MCF 10A (cell line): Measurements from ENCODE around the gene ANO4. TPM values are rescaled to one million over a fixed set of nuclear protein-coding genes. Genes with fewer than 3 reads are reported as not detected.

Source experiments
- BruUV-seq: library from RNA; stranded (reverse); fragments of 400-500 nt; replicated peaks from 2 replicates; lab custom pipeline; 2021; lab: Mats Ljungman, UMichigan
- CTCF ChIA-PET: fragments of 300-600 bp; sonication (Branson Sonifier 250); formaldehyde crosslinking; extraction: SDS; loops from one replicate; lab custom pipeline; 2021; ENCODE audit warnings: antibody characterized with exemption, inconsistent platforms; lab: Yijun Ruan, JAX
- POLR2A ChIA-PET: fragments of 300-600, 350-650 bp; sonication (Branson Sonifier 250); formaldehyde crosslinking; extraction: SDS; loops from one replicate; lab custom pipeline; 2020; ENCODE audit warnings: antibody characterized with exemption, inconsistent platforms; lab: Yijun Ruan, JAX
- DNase-seq: peaks from one replicate; pipeline ENCODE4 v3.0.0-alpha.2; 2018; ENCODE audit not compliant: unreplicated experiment
- H3K27ac Mint-ChIP-seq: one replicate; pipeline ENCODE4 v1.8.0; 2022; ENCODE audit warnings: mild to moderate bottlenecking, low read depth, mixed read lengths; ENCODE audit not compliant: unreplicated experiment
- H3K27me3 Mint-ChIP-seq: one replicate; pipeline ENCODE4 v1.8.0; 2022; ENCODE audit warnings: mixed read lengths; ENCODE audit not compliant: insufficient read depth, unreplicated experiment
- H3K36me3 Mint-ChIP-seq: one replicate; pipeline ENCODE4 v1.8.0; 2022; ENCODE audit warnings: mild to moderate bottlenecking, moderate library complexity, mixed read lengths; ENCODE audit not compliant: insufficient read depth, unreplicated experiment
- H3K4me1 Mint-ChIP-seq: one replicate; pipeline ENCODE4 v1.8.0; 2022; ENCODE audit warnings: mixed read lengths; ENCODE audit not compliant: insufficient read depth, unreplicated experiment
- H3K4me3 Mint-ChIP-seq: one replicate; pipeline ENCODE4 v1.8.0; 2022; ENCODE audit warnings: mild to moderate bottlenecking, moderate library complexity, mixed read lengths; ENCODE audit not compliant: unreplicated experiment
- H3K9me3 Mint-ChIP-seq: one replicate; pipeline ENCODE4 v1.8.0; 2022; ENCODE audit warnings: mixed read lengths; ENCODE audit not compliant: unreplicated experiment
- intact Hi-C: fragments of 100-400 bp; cut with micrococcal nuclease; formaldehyde crosslinking; loops from 2 replicates; pipeline ENCODE4 v1.14.1; 2022
- total RNA-seq: library from RNA; stranded (reverse); gene quantifications from 2 replicates; pipeline ENCODE4 v1.2.3, GENCODE V29; 2022
- TF ChIP-seq, protein P1 (sequence below): fragments of 200-600 bp; IDR thresholded peaks from one replicate; pipeline ENCODE4 v1.8.0; 2022; ENCODE audit warnings: antibody characterized with exemption, mild to moderate bottlenecking; ENCODE audit not compliant: unreplicated experiment

ANO4 gene
- total RNA-seq, 1 experiment from 2014 or later, result 0.91 TPM

DNA sequence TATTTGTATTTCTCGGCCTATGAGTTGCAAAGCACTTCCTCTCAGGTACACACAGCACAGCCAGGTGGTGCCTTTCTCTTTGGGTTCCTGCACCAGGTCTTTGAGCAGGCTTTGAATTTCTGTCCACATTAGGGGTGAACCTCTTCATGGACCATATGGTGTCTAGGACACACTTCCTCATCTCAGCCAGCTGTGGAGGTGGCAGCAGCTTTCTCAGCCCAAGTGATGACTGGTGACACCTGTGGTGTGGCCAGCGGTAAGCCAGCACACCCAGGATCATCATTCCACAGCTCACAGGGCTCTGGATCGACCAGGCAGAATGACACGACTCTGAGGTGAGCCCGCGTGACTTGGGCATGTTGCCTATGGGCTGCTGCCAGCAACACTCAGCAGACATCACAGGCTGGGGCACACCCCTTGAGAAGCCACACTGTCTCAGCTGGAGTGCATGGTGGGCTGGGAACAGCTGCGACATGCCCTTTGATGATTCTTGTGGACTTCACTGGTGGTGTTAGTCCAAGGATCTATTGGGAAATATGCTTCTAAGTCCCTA is 378.7 kb downstream of the ANO4 start:
- intact Hi-C loops, result no loop called here
- H3K9me3 Mint-ChIP-seq, result peaks cover 8% of the 10 kb centered on the region
- no peak overlapping the region for H3K27ac Mint-ChIP-seq
- TF ChIP-seq, protein P1, sequence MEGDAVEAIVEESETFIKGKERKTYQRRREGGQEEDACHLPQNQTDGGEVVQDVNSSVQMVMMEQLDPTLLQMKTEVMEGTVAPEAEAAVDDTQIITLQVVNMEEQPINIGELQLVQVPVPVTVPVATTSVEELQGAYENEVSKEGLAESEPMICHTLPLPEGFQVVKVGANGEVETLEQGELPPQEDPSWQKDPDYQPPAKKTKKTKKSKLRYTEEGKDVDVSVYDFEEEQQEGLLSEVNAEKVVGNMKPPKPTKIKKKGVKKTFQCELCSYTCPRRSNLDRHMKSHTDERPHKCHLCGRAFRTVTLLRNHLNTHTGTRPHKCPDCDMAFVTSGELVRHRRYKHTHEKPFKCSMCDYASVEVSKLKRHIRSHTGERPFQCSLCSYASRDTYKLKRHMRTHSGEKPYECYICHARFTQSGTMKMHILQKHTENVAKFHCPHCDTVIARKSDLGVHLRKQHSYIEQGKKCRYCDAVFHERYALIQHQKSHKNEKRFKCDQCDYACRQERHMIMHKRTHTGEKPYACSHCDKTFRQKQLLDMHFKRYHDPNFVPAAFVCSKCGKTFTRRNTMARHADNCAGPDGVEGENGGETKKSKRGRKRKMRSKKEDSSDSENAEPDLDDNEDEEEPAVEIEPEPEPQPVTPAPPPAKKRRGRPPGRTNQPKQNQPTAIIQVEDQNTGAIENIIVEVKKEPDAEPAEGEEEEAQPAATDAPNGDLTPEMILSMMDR, result no peak
- POLR2A ChIA-PET, result no interaction called here
- CTCF ChIA-PET, result no interaction called here
- DNase-seq, result no peak
- H3K4me3 Mint-ChIP-seq, result no peak overlapping the region
- no peaks in the 10 kb centered on the region for H3K4me1 Mint-ChIP-seq
- no peaks in the 10 kb centered on the region for H3K27me3 Mint-ChIP-seq
- no peaks in the 10 kb centered on the region for H3K36me3 Mint-ChIP-seq
- no TSS peak for BruUV-seq

DNA sequence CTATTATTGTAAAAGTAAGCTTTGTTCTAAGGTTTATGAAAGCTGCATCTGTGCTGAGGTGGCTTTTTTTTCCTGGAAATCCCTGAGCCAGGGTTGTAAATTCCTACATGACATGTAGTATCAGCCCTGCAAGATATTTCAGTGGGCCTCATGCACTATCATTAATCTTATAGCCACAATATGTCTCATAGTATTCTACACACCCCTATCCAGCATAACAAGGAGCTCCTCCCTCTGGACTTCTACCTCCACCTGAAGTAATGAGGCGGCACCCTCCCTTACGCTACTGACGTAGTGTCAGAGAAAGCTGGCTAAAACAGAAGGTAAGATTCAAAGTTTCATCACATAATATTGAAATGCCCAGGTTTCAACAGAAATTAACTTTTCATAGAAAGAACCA is 380.0 kb downstream of the ANO4 start:
- H3K9me3 Mint-ChIP-seq, result peaks cover 8% of the 10 kb centered on the region
- TF ChIP-seq, protein P1, result no peak

More for the DNA sequence above, 380.0 kb downstream of the ANO4 start:
- intact Hi-C loops, result no loop called here
- H3K4me3 Mint-ChIP-seq, result no peak overlapping the region
- no peak for DNase-seq
- H3K36me3 Mint-ChIP-seq, result no peaks in the 10 kb centered on the region
- no peaks in the 10 kb centered on the region for H3K4me1 Mint-ChIP-seq
- POLR2A ChIA-PET, result no interaction called here
- no peak overlapping the region for H3K27ac Mint-ChIP-seq
- no TSS peak for BruUV-seq
- H3K27me3 Mint-ChIP-seq, result no peaks in the 10 kb centered on the region
- CTCF ChIA-PET, result no interaction called here

Other genes starting within 250 kb of the ANO4 start
- gene GAS2L3, start 221.1 kb upstream of the ANO4 start, total RNA-seq, result 29.9 and 32.6 TPM in 2 replicates